ENCODE measurements around the gene OR51E2. TPM values are rescaled to one million over a fixed set of nuclear protein-coding genes. Genes with fewer than 3 reads are reported as not detected.
"Not testable (repeated sequence)": the region's sequence is repeated elsewhere in the genome, so short reads cannot be mapped to it uniquely, and the experiment has no call there.

OR51E2 gene
- 0.40 and 0.76 TPM in 2 replicates for total RNA-seq
- long read RNA-seq, partial matches to known transcripts: 0 of 4 reads
- long read RNA-seq, other reads (novel, unspliced or antisense): 1 of 4 reads

GRCh38 chr11:4697585-4697984 is at the start of gene OR51E2:
Gene OR51E2 (minus strand): TSS chr11:4697853. CDS start chr11:4682711, 15,142 bp downstream.
- TF ChIP-seq CTCF (IDR thresholded peaks at IDR 0.05): peak; percentile 21
- no peaks in the 10 kb centered on the region for H3K36me3 Mint-ChIP-seq (ENCODE audit: unreplicated experiment)
- no peak within 1 kb of the TSS for H3K27ac Mint-ChIP-seq (ENCODE audit: unreplicated experiment)
- H3K4me1 Mint-ChIP-seq (ENCODE audit: unreplicated experiment): peaks cover 4% of the 10 kb centered on the region
- DNase-seq (ENCODE audit: extremely low spot score, unreplicated experiment): no peak
- H3K4me3 Mint-ChIP-seq (ENCODE audit: unreplicated experiment): no peak within 1 kb of the TSS
- no peaks in the 10 kb centered on the region for H3K9me3 Mint-ChIP-seq (ENCODE audit: unreplicated experiment)
- H3K27me3 Mint-ChIP-seq (ENCODE audit: unreplicated experiment): peaks cover 4% of the 10 kb centered on the region

- no peak overlapping the region for H3K27ac Mint-ChIP-seq (ENCODE audit: unreplicated experiment)
- no peak overlapping the region for H3K4me3 Mint-ChIP-seq (ENCODE audit: unreplicated experiment)
- H3K36me3 Mint-ChIP-seq (ENCODE audit: unreplicated experiment): no peaks in the 10 kb centered on the region
- no peaks in the 10 kb centered on the region for H3K9me3 Mint-ChIP-seq (ENCODE audit: unreplicated experiment)
- no peak for DNase-seq (ENCODE audit: extremely low spot score, unreplicated experiment)
- TF ChIP-seq CTCF (IDR thresholded peaks at IDR 0.05): no peak
- H3K27me3 Mint-ChIP-seq (ENCODE audit: unreplicated experiment): peaks cover 17% of the 10 kb centered on the region
- no peaks in the 10 kb centered on the region for H3K4me1 Mint-ChIP-seq (ENCODE audit: unreplicated experiment)
Observed at GRCh38 chr11:4740735-4741134, 43.1 kb upstream of the OR51E2 start.

GRCh38 chr11:4727171-4727570 is 29.5 kb upstream of the OR51E2 start:
- Mint-ChIP-seq H3K36me3 (ENCODE audit: unreplicated experiment) (no peaks in the 10 kb centered on the region), H3K4me1 (ENCODE audit: unreplicated experiment) (no peaks in the 10 kb centered on the region), H3K9me3 (ENCODE audit: unreplicated experiment) (no peaks in the 10 kb centered on the region), H3K27me3 (ENCODE audit: unreplicated experiment) (peaks cover 6% of the 10 kb centered on the region), H3K27ac (ENCODE audit: unreplicated experiment) (no peak overlapping the region), H3K4me3 (ENCODE audit: unreplicated experiment) (no peak overlapping the region)
- no peak for DNase-seq (ENCODE audit: extremely low spot score, unreplicated experiment)
- no peak for TF ChIP-seq CTCF (IDR thresholded peaks at IDR 0.05)

GRCh38 chr11:4722616-4723534 is 25.2 kb upstream of the OR51E2 start:
- H3K36me3 Mint-ChIP-seq (ENCODE audit: unreplicated experiment); H3K27ac Mint-ChIP-seq (ENCODE audit: unreplicated experiment); H3K4me1 Mint-ChIP-seq (ENCODE audit: unreplicated experiment); DNase-seq (ENCODE audit: extremely low spot score, unreplicated experiment); H3K4me3 Mint-ChIP-seq (ENCODE audit: unreplicated experiment); H3K9me3 Mint-ChIP-seq (ENCODE audit: unreplicated experiment): not testable (repeated sequence)
- H3K27me3 Mint-ChIP-seq (ENCODE audit: unreplicated experiment): peaks cover 12% of the 10 kb centered on the region

GRCh38 chr11:4714300-4714699 is 16.6 kb upstream of the OR51E2 start:
- no peaks in the 10 kb centered on the region for H3K9me3 Mint-ChIP-seq (ENCODE audit: unreplicated experiment)
- no peak for DNase-seq (ENCODE audit: extremely low spot score, unreplicated experiment)
- H3K4me1 Mint-ChIP-seq (ENCODE audit: unreplicated experiment): peaks cover 2% of the 10 kb centered on the region
- no peaks in the 10 kb centered on the region for H3K36me3 Mint-ChIP-seq (ENCODE audit: unreplicated experiment)
- no peak overlapping the region for H3K27ac Mint-ChIP-seq (ENCODE audit: unreplicated experiment)
- peaks cover 66% of the 10 kb centered on the region for H3K27me3 Mint-ChIP-seq (ENCODE audit: unreplicated experiment)
- no peak for TF ChIP-seq CTCF (IDR thresholded peaks at IDR 0.05)
- H3K4me3 Mint-ChIP-seq (ENCODE audit: unreplicated experiment): no peak overlapping the region
